ENCODE measurements around the gene SERPINH1. TPM values are rescaled to one million over a fixed set of nuclear protein-coding genes. Genes with fewer than 3 reads are reported as not detected.
A peak's percentile ranks its signal among the peaks of the same experiment; 100 is the strongest.

The SERPINH1 gene
- total and polyA plus RNA-seq, 2 of the 13 experiments (the other 11 are each of a cell fraction or from before 2014, with no cell fraction given) = 83.6 to 83.8 TPM

DNA sequence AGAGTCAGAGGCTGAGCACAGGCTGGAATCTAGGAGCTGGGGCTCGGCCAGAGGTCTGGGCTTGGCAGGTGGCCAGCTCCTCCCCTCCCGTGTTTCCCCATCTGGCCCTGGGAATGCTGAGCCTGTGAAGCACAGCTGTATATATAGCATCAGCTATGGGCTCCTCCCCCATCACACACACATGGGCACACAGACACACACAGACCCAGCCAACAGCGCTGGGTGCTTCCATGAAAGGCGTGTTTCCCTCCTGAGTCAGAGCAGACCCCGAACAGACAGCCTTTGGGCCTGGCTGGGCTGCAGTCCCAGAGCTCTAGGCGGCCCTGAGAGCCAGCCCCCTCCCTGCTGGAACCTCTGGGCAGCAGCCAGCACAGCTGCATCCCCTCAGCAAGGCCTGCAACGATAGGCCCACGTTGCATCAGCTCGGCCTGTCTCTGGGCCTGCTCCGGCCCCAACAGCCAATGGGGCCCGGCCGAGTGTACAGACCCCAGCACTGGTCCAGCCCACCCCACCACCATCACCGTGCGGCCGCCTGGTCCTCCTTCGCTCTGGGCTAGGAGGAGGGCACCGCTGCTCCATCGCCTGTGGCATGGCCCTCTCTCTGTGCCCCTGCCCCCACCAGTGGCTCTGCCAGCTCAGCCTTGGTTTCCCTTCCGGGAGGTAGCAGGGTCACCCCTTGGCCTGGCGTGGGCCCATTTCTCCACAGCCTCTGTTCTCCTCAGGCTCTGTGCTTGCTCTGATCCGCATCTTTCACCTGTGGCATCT, 7.6 kb upstream of the SERPINH1 start (continued):
- TF ChIP-seq THAP11 (CRISPR knock-in tag; IDR thresholded peaks at IDR 0.05) (peak; percentile 60), ZSCAN22 (CRISPR knock-in tag; IDR thresholded peaks at IDR 0.05) (no peak), ZNF891 (CRISPR knock-in tag; IDR thresholded peaks at IDR 0.05) (0 out of 2 replicates have a peak, but pooled peaks have one; percentile 32), ZNF263 (CRISPR knock-in tag; IDR thresholded peaks at IDR 0.05) (peak; percentile 5; the same call in 1 of the 2 replicates), MBNL3 (CRISPR knock-in tag; conservative IDR thresholded peaks at IDR 0.05) (no peak), RFXAP (CRISPR knock-in tag; IDR thresholded peaks at IDR 0.05; ENCODE audit: borderline replicate concordance) (no peak), SIN3A (IDR thresholded peaks at IDR 0.05; ENCODE audit: borderline replicate concordance, low read depth, low read length) (no peak), STAG1 (CRISPR knock-in tag; IDR thresholded peaks at IDR 0.05) (no peak), ZNF260 (CRISPR knock-in tag; IDR thresholded peaks at IDR 0.05; ENCODE audit: borderline replicate concordance, low read depth) (no peak), TEAD3 (CRISPR knock-in tag; optimal IDR thresholded peaks at IDR 0.05; ENCODE audit: borderline replicate concordance) (peak; percentile 44), NFYC (CRISPR knock-in tag; IDR thresholded peaks at IDR 0.05) (peak; percentile 57; the same call in 1 of the 2 replicates), TAF1 (CRISPR knock-in tag; IDR thresholded peaks at IDR 0.05) (peak; percentile 30; the same call in 1 of the 2 replicates), ZNF556 (CRISPR knock-in tag; IDR thresholded peaks at IDR 0.05; ENCODE audit: borderline replicate concordance) (no peak), ZNF20 (CRISPR knock-in tag; IDR thresholded peaks at IDR 0.05) (no peak), ZBTB42 (CRISPR knock-in tag; IDR thresholded peaks at IDR 0.05) (peak; percentile 92), ZNF350 (CRISPR knock-in tag; IDR thresholded peaks at IDR 0.05; ENCODE audit: borderline replicate concordance, low read depth) (peak; percentile 24; the same call in 1 of the 2 replicates), ZNF557 (CRISPR knock-in tag; IDR thresholded peaks at IDR 0.05) (no peak), NCOA1 (CRISPR knock-in tag; IDR thresholded peaks at IDR 0.05) (no peak), ZNF782 (CRISPR knock-in tag; IDR thresholded peaks at IDR 0.05; ENCODE audit: borderline replicate concordance) (no peak), XRCC5 (optimal IDR thresholded peaks at IDR 0.05; ENCODE audit: low read length) (peak; percentile 26), ELF4 (CRISPR knock-in tag; IDR thresholded peaks at IDR 0.05; ENCODE audit: borderline replicate concordance) (no peak), ZNF564 (CRISPR knock-in tag; IDR thresholded peaks at IDR 0.05) (peak; percentile 34; the same call in 1 of the 2 replicates), SAP130 (CRISPR knock-in tag; IDR thresholded peaks at IDR 0.05; ENCODE audit: low read depth) (peak; percentile 16; the same call in 1 of the 2 replicates)
- TF ChIP-seq, protein P1, sequence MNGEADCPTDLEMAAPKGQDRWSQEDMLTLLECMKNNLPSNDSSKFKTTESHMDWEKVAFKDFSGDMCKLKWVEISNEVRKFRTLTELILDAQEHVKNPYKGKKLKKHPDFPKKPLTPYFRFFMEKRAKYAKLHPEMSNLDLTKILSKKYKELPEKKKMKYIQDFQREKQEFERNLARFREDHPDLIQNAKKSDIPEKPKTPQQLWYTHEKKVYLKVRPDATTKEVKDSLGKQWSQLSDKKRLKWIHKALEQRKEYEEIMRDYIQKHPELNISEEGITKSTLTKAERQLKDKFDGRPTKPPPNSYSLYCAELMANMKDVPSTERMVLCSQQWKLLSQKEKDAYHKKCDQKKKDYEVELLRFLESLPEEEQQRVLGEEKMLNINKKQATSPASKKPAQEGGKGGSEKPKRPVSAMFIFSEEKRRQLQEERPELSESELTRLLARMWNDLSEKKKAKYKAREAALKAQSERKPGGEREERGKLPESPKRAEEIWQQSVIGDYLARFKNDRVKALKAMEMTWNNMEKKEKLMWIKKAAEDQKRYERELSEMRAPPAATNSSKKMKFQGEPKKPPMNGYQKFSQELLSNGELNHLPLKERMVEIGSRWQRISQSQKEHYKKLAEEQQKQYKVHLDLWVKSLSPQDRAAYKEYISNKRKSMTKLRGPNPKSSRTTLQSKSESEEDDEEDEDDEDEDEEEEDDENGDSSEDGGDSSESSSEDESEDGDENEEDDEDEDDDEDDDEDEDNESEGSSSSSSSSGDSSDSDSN (CRISPR knock-in tag; IDR thresholded peaks at IDR 0.05) = peak; percentile 46; the same call in 1 of the 2 replicates
- TF ChIP-seq, protein P2, sequence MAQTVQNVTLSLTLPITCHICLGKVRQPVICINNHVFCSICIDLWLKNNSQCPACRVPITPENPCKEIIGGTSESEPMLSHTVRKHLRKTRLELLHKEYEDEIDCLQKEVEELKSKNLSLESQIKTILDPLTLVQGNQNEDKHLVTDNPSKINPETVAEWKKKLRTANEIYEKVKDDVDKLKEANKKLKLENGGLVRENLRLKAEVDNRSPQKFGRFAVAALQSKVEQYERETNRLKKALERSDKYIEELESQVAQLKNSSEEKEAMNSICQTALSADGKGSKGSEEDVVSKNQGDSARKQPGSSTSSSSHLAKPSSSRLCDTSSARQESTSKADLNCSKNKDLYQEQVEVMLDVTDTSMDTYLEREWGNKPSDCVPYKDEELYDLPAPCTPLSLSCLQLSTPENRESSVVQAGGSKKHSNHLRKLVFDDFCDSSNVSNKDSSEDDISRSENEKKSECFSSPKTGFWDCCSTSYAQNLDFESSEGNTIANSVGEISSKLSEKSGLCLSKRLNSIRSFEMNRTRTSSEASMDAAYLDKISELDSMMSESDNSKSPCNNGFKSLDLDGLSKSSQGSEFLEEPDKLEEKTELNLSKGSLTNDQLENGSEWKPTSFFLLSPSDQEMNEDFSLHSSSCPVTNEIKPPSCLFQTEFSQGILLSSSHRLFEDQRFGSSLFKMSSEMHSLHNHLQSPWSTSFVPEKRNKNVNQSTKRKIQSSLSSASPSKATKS (CRISPR knock-in tag; IDR thresholded peaks at IDR 0.05) = no peak
- TF ChIP-seq, protein P3, sequence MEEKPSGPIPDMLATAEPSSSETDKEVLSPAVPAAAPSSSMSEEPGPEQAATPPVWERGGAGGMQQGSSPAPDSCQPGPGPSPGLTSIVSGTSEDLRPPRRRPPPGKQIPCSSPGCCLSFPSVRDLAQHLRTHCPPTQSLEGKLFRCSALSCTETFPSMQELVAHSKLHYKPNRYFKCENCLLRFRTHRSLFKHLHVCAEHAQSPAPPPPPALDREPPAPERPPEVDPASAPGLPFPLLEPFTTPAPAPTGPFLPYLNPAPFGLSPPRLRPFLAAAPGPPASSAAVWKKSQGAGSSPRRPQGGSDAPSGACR (CRISPR knock-in tag; IDR thresholded peaks at IDR 0.05) = no peak

All from HepG2 (cell line).